Keratinocyte (primary cell): ENCODE measurements around the gene CC2D2A.

Experiments
- EZH2 ChIP-seq: IDR thresholded peaks from one replicate; pipeline ENCODE4 v1.6.1; 2012; ENCODE audit warnings: inconsistent platforms, mild to moderate bottlenecking, low read length, moderate library complexity
- TF ChIP-seq, protein P1 (sequence below), 3 experiments: IDR thresholded peaks in 1 of 3; conservative IDR thresholded peaks in 1 of 3; optimal IDR thresholded peaks in 1 of 3; 2 replicates in 2 of 3; 3 replicates in 1 of 3; pipeline versions ENCODE3 to v1.5.1; 2011; ENCODE audit warnings: low read length in 3 of 3, mild to moderate bottlenecking in 3 of 3, moderate library complexity in 2 of 3, control low read depth in 1 of 3, inconsistent platforms in 1 of 3; ENCODE audit not compliant: insufficient read depth in 2 of 3; ENCODE audit errors: extremely low read depth in 1 of 3

DNA sequence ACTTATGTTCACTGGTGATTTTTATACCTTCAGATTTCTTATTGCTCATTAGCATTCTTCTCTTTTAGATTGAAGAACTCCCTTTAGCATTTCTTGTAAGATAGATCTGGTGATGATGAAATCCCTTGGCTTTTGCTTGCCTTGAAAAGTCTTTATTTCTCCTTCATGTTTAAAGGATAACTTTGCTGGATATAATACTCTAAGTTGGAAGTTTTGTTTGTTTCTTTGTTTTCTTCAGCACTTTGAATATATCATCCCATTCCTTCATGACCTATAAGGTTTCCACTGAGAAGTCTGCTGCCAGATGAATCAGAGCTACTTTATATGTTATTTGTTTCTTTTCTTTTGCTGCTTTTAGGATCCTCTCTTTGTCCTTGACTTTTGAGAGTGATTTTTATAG, 18.5 kb downstream of the CC2D2A start:
- TF ChIP-seq, protein P1, sequence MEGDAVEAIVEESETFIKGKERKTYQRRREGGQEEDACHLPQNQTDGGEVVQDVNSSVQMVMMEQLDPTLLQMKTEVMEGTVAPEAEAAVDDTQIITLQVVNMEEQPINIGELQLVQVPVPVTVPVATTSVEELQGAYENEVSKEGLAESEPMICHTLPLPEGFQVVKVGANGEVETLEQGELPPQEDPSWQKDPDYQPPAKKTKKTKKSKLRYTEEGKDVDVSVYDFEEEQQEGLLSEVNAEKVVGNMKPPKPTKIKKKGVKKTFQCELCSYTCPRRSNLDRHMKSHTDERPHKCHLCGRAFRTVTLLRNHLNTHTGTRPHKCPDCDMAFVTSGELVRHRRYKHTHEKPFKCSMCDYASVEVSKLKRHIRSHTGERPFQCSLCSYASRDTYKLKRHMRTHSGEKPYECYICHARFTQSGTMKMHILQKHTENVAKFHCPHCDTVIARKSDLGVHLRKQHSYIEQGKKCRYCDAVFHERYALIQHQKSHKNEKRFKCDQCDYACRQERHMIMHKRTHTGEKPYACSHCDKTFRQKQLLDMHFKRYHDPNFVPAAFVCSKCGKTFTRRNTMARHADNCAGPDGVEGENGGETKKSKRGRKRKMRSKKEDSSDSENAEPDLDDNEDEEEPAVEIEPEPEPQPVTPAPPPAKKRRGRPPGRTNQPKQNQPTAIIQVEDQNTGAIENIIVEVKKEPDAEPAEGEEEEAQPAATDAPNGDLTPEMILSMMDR (optimal IDR thresholded peaks at IDR 0.05 in 1 of 3, IDR thresholded peaks at IDR 0.05 in 1 of 3, conservative IDR thresholded peaks at IDR 0.05 in 1 of 3; ENCODE audit: extremely low read depth in 1 of 3, insufficient read depth in 2 of 3, low read length in 3 of 3), result no peak
- TF ChIP-seq EZH2, result no peak
